Placental epithelial cell (primary cell): Measurements from ENCODE around the gene SGCD. TPM values are rescaled to one million over a fixed set of nuclear protein-coding genes. Genes with fewer than 3 reads are reported as not detected.

ENCODE experiments used
- small RNA-seq: library from RNA; depleted of rRNA; stranded (forward); fragments of <200 nt; gene quantifications from one replicate; pipeline ENCODE3, GENCODE V24; 2012
- total RNA-seq: library from RNA; depleted of rRNA; stranded (reverse); fragments of >200 nt; gene quantifications from 2 replicates; pipeline ENCODE4 v1.2.3, GENCODE V29; 2012

SGCD gene
- under 0.01 and 0.11 TPM in 2 replicates for total RNA-seq

DNA sequence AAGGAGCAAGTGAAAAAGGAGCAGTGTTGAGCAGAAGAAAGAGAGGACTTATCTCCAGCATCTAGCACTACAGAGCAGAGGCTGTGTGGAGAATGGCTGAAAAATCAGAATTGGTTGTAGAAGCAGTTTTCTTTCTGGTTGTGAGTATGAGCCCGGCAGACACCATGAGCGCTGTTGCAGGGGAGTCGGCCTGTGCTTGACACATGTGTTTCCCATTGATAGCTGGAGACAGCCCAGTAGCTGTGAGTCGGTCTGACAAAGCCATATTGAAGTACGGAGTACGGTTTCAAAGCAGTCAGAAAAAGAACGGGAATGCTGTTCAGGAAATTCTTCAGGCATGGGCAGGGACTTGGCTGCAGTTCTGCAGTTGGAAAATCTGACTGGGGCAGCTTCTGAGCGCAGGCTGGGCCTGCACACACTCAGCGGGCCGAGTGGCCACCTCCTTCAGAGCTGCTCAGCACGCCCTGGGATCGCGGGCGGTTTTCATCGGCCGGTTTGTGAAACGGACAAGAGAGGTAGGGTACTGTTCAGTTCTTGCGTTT is at the start of gene SGCD:
Gene SGCD, plus strand, starts transcription at position 447 of the 542 bp plus-strand sequence.

Small RNA genes within 50 kb of the gene (small RNA-seq; reads per million reads assigned to genes)
- gene AC027308.1 (not detected), gene RNU6-556P (not detected)
